HepG2 (cell line): ENCODE results near the gene PCDHGA11.

ENCODE experiments used
- BHLHE40 ChIP-seq: IDR thresholded peaks from 2 replicates; pipeline ENCODE4 v1.6.1; 2011; ENCODE audit warnings: low read length, improper control_type of control experiment
- CTCF ChIP-seq: sonication (generic); formaldehyde crosslinking; IDR thresholded peaks from 2 replicates; pipeline ENCODE4 v1.5.0; 2020; ENCODE audit warnings: mild to moderate bottlenecking, missing genetic modification reagents, moderate library complexity
- EHMT2 ChIP-seq: fragments of 200-600 bp; sonication (generic); IDR thresholded peaks from 2 replicates; pipeline ENCODE4 v1.7.0; 2017; ENCODE audit warnings: antibody characterized with exemption, low read depth, low read length, borderline replicate concordance
- SMAD3 ChIP-seq: sonication (generic); formaldehyde crosslinking; IDR thresholded peaks from 2 replicates; pipeline ENCODE4 v1.4.0; 2020; ENCODE audit warnings: missing genetic modification reagents
- TEF ChIP-seq: sonication (generic); formaldehyde crosslinking; IDR thresholded peaks from 2 replicates; pipeline ENCODE4 v1.5.0; 2020; ENCODE audit warnings: missing genetic modification reagents
- ZNF484 ChIP-seq: sonication (generic); formaldehyde crosslinking; IDR thresholded peaks from 2 replicates; pipeline ENCODE4 v1.5.1; 2020; ENCODE audit warnings: mild to moderate bottlenecking, low read depth, missing genetic modification reagents, borderline replicate concordance
- ZNF672 ChIP-seq: sonication (generic); formaldehyde crosslinking; IDR thresholded peaks from 2 replicates; pipeline ENCODE4 v1.8.1; 2022; ENCODE audit warnings: missing genetic modification reagents

- TF ChIP-seq CTCF (CRISPR knock-in tag) (no peak), TEF (CRISPR knock-in tag) (no peak), ZNF672 (CRISPR knock-in tag) (no peak), SMAD3 (CRISPR knock-in tag) (no peak), BHLHE40 (no peak), EHMT2 (no peak), ZNF484 (CRISPR knock-in tag) (no peak)
Observed at GRCh38 chr5:141409598-141410306, 11.1 kb upstream of the PCDHGA11 start.
